Epithelial cell of esophagus (primary cell): Measurements from ENCODE around the gene TOR3A.
A peak's percentile ranks its signal among the peaks of the same experiment; 100 is the strongest.
"Not testable (repeated sequence)": the region's sequence is repeated elsewhere in the genome, so short reads cannot be mapped to it uniquely, and the experiment has no call there.

Experiments
- DNase-seq: peaks from one replicate; pipeline ENCODE4 v3.0.0; 2010; ENCODE audit warnings: low read depth
- H3K4me3 ChIP-seq: 2 replicates; pipeline ENCODE4 v1.5.1; 2011; ENCODE audit warnings: mild to moderate bottlenecking, low read length, control low read depth
- TF ChIP-seq, protein P1 (sequence below): IDR thresholded peaks from 2 replicates; pipeline ENCODE4 v1.5.1; 2011; ENCODE audit warnings: low read depth, mild to moderate bottlenecking, low read length, control low read depth, inconsistent platforms; ENCODE audit not compliant: insufficient read depth; ENCODE audit errors: missing control alignments

Gene TOR3A, protein sequence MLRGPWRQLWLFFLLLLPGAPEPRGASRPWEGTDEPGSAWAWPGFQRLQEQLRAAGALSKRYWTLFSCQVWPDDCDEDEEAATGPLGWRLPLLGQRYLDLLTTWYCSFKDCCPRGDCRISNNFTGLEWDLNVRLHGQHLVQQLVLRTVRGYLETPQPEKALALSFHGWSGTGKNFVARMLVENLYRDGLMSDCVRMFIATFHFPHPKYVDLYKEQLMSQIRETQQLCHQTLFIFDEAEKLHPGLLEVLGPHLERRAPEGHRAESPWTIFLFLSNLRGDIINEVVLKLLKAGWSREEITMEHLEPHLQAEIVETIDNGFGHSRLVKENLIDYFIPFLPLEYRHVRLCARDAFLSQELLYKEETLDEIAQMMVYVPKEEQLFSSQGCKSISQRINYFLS

DNA sequence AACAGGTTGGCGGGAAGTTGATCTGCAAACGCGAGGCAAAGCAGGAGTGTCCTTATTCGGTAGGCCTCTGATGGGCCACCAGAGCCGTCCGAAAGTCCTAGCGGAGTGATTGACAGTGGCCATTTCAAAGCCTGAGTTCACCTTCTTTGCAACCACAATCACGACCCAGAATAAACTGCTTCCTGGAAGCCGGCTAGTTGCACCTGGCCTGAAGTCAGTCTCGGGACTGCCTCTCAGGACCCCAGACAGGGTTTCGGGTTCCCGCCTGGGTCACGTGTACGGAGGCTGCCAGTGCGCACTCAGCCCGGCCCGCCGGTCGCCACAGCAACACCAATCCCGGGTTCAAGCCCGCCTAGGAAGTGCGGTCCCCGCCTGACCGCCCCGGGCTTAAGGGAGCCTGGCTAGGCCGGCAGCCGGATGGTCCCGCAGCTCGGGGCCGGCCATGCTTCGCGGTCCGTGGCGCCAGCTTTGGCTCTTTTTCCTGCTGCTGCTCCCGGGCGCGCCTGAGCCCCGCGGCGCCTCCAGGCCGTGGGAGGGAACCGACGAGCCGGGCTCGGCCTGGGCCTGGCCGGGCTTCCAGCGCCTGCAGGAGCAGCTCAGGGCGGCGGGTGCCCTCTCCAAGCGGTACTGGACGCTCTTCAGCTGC is at the start of gene TOR3A:
Gene TOR3A (plus strand): TSS at position 384 of the 646 bp plus-strand sequence. CDS start 59 bp downstream, at position 443.
- DNase-seq, result peak; percentile 91
- TF ChIP-seq, protein P1, sequence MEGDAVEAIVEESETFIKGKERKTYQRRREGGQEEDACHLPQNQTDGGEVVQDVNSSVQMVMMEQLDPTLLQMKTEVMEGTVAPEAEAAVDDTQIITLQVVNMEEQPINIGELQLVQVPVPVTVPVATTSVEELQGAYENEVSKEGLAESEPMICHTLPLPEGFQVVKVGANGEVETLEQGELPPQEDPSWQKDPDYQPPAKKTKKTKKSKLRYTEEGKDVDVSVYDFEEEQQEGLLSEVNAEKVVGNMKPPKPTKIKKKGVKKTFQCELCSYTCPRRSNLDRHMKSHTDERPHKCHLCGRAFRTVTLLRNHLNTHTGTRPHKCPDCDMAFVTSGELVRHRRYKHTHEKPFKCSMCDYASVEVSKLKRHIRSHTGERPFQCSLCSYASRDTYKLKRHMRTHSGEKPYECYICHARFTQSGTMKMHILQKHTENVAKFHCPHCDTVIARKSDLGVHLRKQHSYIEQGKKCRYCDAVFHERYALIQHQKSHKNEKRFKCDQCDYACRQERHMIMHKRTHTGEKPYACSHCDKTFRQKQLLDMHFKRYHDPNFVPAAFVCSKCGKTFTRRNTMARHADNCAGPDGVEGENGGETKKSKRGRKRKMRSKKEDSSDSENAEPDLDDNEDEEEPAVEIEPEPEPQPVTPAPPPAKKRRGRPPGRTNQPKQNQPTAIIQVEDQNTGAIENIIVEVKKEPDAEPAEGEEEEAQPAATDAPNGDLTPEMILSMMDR, result no peak

DNA sequence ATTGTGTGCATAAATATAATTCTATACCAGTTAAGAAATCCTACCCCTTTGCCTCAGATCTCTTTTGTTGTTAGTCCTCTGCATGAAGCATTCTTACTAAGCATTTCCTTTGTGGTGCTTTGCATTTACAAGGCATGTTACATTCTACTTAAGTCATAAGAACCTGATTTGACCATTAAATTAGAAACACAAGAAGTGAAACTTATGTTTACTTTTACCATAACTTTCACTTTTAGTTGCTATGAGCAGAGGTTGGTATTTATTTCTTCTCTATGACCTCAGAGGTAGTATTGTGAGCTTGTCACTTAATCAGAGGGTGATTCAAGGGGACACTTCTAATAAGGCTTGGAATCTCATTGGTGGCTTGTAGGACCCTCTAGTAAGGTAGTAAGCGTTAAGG is 47.1 kb upstream of the TOR3A start:
- TF ChIP-seq, protein P1, result no peak
- DNase-seq, result no peak
- no peak overlapping the region for H3K4me3 ChIP-seq

More for the DNA sequence above, at the start of gene TOR3A:
- H3K4me3 ChIP-seq, result peak within 1 kb of the TSS; percentile 74

DNA sequence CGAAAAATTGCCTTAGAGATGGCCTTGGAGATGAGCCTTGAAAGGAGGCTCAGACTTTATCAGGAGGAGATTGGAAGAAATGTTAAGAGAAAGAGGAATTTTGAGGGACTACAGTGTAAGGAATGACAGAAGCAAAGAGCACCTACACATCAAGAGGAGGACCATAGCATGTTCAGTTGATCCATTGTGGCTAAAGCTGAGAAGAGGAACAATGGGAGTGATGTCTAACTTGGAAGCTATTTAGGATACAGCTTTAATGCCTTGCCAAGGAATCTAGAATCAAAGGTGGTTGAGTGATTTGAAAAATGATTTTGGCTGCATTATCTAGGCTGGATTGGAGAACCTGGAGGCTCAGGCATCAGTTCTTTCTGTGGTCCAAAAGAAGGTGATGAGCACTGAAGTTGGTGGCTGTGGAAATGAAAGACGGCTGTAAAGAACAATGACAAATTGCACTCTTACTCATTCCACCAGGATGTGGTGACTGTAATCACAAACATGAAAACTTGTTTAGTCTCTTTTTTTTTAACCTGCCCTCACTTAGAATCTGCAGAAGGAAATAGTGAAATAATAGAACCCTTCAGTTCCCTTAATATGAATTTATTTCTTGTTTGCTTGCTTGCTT is 44.9 kb upstream of the TOR3A start:
- peak; percentile 76 for DNase-seq
- TF ChIP-seq, protein P1, result no peak
- no peak overlapping the region for H3K4me3 ChIP-seq

DNA sequence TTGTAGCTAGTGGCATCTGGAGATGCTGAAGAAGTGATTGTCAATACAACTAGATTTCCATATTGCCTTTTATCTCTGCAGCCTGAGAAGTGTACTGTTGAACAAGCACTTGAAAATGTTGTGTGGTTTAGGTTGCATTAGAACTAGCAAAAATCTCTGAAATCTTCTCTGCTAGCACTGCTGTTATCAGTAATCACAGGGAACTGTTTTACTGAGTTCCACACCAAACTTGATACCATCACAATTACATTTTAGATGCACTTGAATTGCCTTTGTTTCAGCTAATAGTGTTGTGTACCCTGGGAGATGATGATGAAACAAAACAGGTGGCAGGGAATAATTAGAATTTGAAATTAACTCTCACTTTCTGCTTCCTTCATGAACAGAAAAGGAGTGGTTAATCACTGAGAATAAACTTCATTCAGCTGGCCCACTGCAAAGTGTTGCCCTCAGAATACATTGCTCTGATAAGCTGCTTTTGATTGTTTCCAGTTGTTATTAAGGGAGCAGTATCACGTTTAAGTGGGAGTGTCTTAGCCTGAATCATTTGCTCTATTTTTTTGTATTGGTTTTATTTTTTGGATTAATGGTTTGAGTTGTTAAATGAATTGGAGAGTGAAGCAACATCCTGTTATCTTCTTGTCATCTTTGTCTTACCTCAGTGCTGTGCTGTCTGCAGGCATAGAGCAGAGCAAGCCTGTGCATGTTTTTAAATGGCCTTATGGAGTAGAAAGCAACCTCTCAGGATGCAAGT is 43.2 kb upstream of the TOR3A start:
- DNase-seq, result peak; percentile 88
- no peak overlapping the region for H3K4me3 ChIP-seq
- TF ChIP-seq, protein P1, result no peak

DNA sequence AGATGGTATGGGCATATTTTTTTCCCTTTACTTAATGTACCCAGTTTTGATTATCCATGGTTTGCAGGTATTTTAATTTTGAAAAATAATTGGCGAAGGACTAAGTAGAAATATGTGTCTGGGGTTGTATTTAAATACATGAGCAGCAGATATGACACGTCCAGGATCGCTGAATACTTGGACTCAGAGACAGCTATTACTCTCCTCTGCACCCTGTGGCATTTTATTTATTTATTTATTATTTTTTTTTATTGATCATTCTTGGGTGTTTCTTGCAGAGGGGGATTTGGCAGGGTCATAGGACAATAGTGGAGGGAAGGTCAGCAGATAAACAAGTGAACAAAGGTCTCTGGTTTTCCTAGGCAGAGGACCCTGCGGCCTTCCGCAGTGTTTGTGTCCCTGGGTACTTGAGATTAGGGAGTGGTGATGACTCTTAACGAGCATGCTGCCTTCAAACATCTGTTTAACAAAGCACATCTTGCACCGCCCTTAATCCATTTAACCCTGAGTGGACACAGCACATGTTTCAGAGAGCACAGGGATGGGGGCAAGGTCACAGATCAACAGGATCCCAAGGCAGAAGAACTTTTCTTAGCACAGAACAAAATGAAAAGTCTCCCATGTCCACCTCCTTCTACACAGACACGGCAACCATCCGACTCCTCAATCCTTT is 42.2 kb upstream of the TOR3A start:
- not testable (repeated sequence) for H3K4me3 ChIP-seq

DNA sequence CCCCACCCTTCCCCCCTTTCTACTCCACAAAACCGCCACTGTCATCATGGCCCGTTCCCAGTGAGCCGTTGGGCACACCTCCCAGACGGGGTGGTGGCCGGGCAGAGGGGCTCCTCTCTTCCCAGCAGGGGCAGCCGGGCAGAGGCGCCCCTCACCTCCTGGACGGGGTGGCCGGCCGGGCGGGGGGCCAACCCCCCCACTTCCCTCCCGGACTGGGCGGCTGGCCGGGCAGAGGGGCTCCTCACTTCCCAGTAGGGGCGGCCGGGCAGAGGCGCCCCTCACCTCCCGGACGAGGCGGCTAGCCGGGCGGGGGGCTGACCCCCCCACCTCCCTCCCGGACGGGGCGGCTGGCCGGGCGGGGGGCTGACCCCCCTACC is 41.7 kb upstream of the TOR3A start:
- H3K4me3 ChIP-seq, DNase-seq: not testable (repeated sequence)

More for the DNA sequence above, 42.2 kb upstream of the TOR3A start:
- DNase-seq, result not testable (repeated sequence)

DNA sequence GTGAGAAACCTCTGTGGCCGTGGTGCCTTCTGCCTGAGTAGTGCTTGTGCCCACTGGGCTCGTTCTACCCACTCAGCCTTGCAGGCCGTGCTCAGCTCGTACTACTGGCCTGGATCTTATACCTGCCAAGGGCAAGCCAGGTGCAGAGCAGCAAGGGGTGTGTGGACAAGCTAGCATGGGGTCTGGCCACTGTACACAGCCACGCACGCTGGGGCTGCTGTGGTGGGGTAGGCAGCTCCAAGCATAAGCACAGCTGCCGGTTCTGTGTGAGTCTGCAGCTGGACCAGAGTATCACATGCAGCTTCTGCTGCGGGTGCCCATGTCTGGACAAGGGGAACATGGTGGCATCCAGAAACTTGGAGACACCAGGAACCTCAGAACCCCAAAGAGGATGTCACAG is 39.8 kb upstream of the TOR3A start:
- TF ChIP-seq, protein P1, result no peak
- no peak for DNase-seq
- no peak overlapping the region for H3K4me3 ChIP-seq
